WTC11 (cell line): Measurements from ENCODE around the gene CCDC137. TPM values are rescaled to one million over a fixed set of nuclear protein-coding genes. Genes with fewer than 3 reads are reported as not detected.

Experiments used
- ATAC-seq: fragments of 200-7000 bp; cut with Tn5 transposase; 2 replicates; pipeline ENCODE4 v1.10.0; 2021; ENCODE audit warnings: mild to moderate bottlenecking, moderate library complexity
- CTCF ChIA-PET: fragments of 300-600 bp; sonication (Branson Sonifier 250); formaldehyde crosslinking; loops from one replicate; lab custom pipeline; 2021; ENCODE audit warnings: antibody characterized with exemption; lab: Charles Lee
- POLR2A ChIA-PET: fragments of 350-600 bp; sonication (Branson Sonifier 250); formaldehyde crosslinking; loops from one replicate; lab custom pipeline; 2021; ENCODE audit warnings: antibody characterized with exemption; lab: Charles Lee
- DNase-seq: peaks from one replicate; pipeline ENCODE4 v3.0.0; 2021; ENCODE audit warnings: low spot score
- H3K27ac Mint-ChIP-seq: 2 replicates; pipeline ENCODE4 v1.8.0; 2021; ENCODE audit warnings: mixed read lengths
- H3K27me3 Mint-ChIP-seq: 2 replicates; pipeline ENCODE4 v1.8.0; 2021; ENCODE audit warnings: low read depth, mild to moderate bottlenecking, moderate library complexity, mixed read lengths
- H3K36me3 Mint-ChIP-seq: 2 replicates; pipeline ENCODE4 v1.8.0; 2021; ENCODE audit warnings: mixed read lengths
- H3K4me1 Mint-ChIP-seq: 2 replicates; pipeline ENCODE4 v1.8.0; 2022; ENCODE audit warnings: mixed read lengths
- H3K4me3 Mint-ChIP-seq: 2 replicates; pipeline ENCODE4 v1.8.0; 2021; ENCODE audit warnings: mild to moderate bottlenecking, moderate library complexity, mixed read lengths
- H3K9me3 Mint-ChIP-seq: 2 replicates; pipeline ENCODE4 v1.8.0; 2021; ENCODE audit warnings: mixed read lengths
- CREM ChIP-seq: sonication (generic); formaldehyde crosslinking; IDR thresholded peaks from 2 replicates; pipeline ENCODE4 v1.8.1; 2022; ENCODE audit warnings: mild to moderate bottlenecking, missing genetic modification reagents, moderate library complexity
- FOXP1 ChIP-seq: sonication (generic); formaldehyde crosslinking; IDR thresholded peaks from 2 replicates; pipeline ENCODE4 v1.8.0; 2022; ENCODE audit warnings: missing genetic modification reagents, mild to moderate bottlenecking, moderate library complexity, borderline replicate concordance
- GRHL2 ChIP-seq: fragments of 250-450 bp; sonication (Bioruptor Pico); IDR thresholded peaks from 2 replicates; pipeline ENCODE4 v1.8.0; 2022; ENCODE audit warnings: mild to moderate bottlenecking, moderate library complexity; ENCODE audit not compliant: insufficient replicate concordance, severe bottlenecking
- IRF2 ChIP-seq: sonication (generic); formaldehyde crosslinking; IDR thresholded peaks from 2 replicates; pipeline ENCODE4 v1.8.0; 2022; ENCODE audit warnings: low read depth, missing genetic modification reagents, borderline replicate concordance
- MYBL2 ChIP-seq: sonication (generic); formaldehyde crosslinking; IDR thresholded peaks from 2 replicates; pipeline ENCODE4 v1.8.1; 2023; ENCODE audit warnings: mild to moderate bottlenecking, moderate library complexity, missing genetic modification reagents
- NR1H2 ChIP-seq: sonication (generic); formaldehyde crosslinking; IDR thresholded peaks from 2 replicates; pipeline ENCODE4 v1.9.0; 2021; ENCODE audit warnings: mild to moderate bottlenecking, moderate library complexity, missing genetic modification reagents
- RELA ChIP-seq: sonication (generic); formaldehyde crosslinking; IDR thresholded peaks from 2 replicates; pipeline ENCODE4 v1.8.1; 2022; ENCODE audit warnings: missing genetic modification reagents, mild to moderate bottlenecking, borderline replicate concordance
- RORB ChIP-seq: fragments of 250-450 bp; sonication (Bioruptor Pico); IDR thresholded peaks from 2 replicates; pipeline ENCODE4 v1.9.0; 2021; ENCODE audit warnings: mild to moderate bottlenecking
- ZNF121 ChIP-seq: sonication (generic); formaldehyde crosslinking; IDR thresholded peaks from 2 replicates; pipeline ENCODE4 v1.8.0; 2023; ENCODE audit warnings: missing genetic modification reagents
- ZNF232 ChIP-seq: sonication (generic); formaldehyde crosslinking; IDR thresholded peaks from 2 replicates; pipeline ENCODE4 v1.8.0; 2022; ENCODE audit warnings: mild to moderate bottlenecking, missing genetic modification reagents
- total RNA-seq: library from RNA; stranded (reverse); gene quantifications from 3 replicates; pipeline ENCODE4 v1.2.3, GENCODE V29; 2021
- TF ChIP-seq, protein P1 (sequence below): sonication (generic); formaldehyde crosslinking; IDR thresholded peaks from 2 replicates; pipeline ENCODE4 v1.8.0; 2022; ENCODE audit warnings: missing genetic modification reagents
- TF ChIP-seq, protein P2 (sequence below): fragments of 250-450 bp; sonication (Bioruptor Pico); IDR thresholded peaks from 2 replicates; pipeline ENCODE4 v2.1.2; 2022; ENCODE audit warnings: mild to moderate bottlenecking, moderate library complexity
- TF ChIP-seq, protein P3 (sequence below): sonication (generic); formaldehyde crosslinking; IDR thresholded peaks from 2 replicates; pipeline ENCODE4 v1.8.0; 2022; ENCODE audit warnings: mild to moderate bottlenecking, missing genetic modification reagents
- TF ChIP-seq, protein P4 (sequence below): sonication (generic); formaldehyde crosslinking; IDR thresholded peaks from 2 replicates; pipeline ENCODE4 v1.8.1; 2022; ENCODE audit warnings: low read depth, missing genetic modification reagents, borderline replicate concordance
- TF ChIP-seq, protein P5 (sequence below): sonication (generic); formaldehyde crosslinking; IDR thresholded peaks from 2 replicates; pipeline ENCODE4 v1.8.1; 2023; ENCODE audit warnings: mild to moderate bottlenecking, moderate library complexity, missing genetic modification reagents
- TF ChIP-seq, protein P6 (sequence below): sonication (generic); formaldehyde crosslinking; IDR thresholded peaks from 2 replicates; pipeline ENCODE4 v1.8.1; 2022; ENCODE audit warnings: low read depth, mild to moderate bottlenecking, moderate library complexity, missing genetic modification reagents, borderline replicate concordance
- TF ChIP-seq, protein P7 (sequence below): sonication (generic); formaldehyde crosslinking; IDR thresholded peaks from 2 replicates; pipeline ENCODE4 v1.8.1; 2023; ENCODE audit warnings: mild to moderate bottlenecking, missing genetic modification reagents, moderate library complexity

Gene CCDC137
- total RNA-seq, 1 experiment from 2014 or later, result 36.8 TPM

DNA sequence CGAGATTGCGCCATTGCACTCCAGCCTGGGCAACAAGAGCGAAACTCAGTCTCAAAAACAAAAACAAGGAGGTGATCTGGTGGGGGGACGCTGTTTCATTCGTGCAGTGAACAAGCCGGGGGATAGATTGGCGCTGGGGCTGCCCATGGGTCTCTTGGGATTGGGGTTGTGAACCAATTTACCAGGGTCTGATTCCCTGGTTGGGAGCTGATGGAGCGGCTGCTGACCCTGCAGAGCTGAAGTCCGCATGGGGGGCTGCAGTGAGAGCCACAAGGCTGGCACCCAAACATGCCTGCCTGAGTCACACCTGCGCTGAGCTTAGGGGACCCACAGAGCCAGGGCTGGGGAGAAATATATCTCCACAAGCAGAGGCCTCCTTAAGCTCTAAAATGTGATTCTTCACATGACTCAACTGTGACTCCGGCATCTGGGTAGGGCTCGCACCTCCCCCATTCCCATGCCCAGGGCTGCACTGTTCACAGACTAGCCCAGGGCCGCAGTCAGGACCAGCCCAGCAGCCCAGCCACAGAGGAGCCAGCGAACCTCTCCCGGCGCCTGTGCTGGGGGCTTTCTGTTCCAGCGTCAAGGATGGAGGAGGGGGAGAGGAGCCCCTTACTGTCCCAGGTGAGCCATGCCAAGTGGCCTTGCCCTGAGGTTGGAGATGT is 24.6 kb upstream of the CCDC137 start (continued):
- TF ChIP-seq, protein P1, sequence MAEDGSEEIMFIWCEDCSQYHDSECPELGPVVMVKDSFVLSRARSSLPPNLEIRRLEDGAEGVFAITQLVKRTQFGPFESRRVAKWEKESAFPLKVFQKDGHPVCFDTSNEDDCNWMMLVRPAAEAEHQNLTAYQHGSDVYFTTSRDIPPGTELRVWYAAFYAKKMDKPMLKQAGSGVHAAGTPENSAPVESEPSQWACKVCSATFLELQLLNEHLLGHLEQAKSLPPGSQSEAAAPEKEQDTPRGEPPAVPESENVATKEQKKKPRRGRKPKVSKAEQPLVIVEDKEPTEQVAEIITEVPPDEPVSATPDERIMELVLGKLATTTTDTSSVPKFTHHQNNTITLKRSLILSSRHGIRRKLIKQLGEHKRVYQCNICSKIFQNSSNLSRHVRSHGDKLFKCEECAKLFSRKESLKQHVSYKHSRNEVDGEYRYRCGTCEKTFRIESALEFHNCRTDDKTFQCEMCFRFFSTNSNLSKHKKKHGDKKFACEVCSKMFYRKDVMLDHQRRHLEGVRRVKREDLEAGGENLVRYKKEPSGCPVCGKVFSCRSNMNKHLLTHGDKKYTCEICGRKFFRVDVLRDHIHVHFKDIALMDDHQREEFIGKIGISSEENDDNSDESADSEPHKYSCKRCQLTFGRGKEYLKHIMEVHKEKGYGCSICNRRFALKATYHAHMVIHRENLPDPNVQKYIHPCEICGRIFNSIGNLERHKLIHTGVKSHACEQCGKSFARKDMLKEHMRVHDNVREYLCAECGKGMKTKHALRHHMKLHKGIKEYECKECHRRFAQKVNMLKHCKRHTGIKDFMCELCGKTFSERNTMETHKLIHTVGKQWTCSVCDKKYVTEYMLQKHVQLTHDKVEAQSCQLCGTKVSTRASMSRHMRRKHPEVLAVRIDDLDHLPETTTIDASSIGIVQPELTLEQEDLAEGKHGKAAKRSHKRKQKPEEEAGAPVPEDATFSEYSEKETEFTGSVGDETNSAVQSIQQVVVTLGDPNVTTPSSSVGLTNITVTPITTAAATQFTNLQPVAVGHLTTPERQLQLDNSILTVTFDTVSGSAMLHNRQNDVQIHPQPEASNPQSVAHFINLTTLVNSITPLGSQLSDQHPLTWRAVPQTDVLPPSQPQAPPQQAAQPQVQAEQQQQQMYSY (CRISPR knock-in tag), result no peak
- TF ChIP-seq CREM (CRISPR knock-in tag) (no peak), MYBL2 (CRISPR knock-in tag) (no peak)
- TF ChIP-seq, all 79 proteins: peak for 0

DNA sequence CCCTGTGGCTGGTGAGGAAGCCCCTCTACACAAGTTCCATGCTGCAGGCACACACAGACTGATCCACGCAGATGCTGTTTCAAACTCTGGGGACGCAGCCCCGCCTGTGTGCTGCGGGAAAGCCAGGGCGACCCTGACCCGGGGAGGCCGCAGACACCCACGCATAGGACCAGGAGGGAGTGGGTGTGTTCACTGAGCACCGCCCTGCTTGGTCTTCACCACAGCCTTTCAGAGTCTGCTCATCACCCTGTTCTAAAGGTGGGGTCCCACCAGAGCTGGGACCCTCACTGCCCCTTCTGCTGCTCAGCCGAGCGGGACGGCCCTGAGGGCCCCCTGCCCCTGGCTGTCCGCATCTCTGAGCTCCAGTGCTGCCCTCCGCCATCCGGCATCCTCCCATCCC is 22.0 kb upstream of the CCDC137 start:
- Mint-ChIP-seq H3K27ac (no peak overlapping the region), H3K4me1 (peaks cover 12% of the 10 kb centered on the region), H3K4me3 (no peak overlapping the region), H3K36me3 (no peaks in the 10 kb centered on the region), H3K27me3 (peaks cover 30% of the 10 kb centered on the region), H3K9me3 (no peaks in the 10 kb centered on the region)
- POLR2A ChIA-PET, result no interaction called here
- DNase-seq (no peak), ATAC-seq (no peak)
- CTCF ChIA-PET, result no interaction called here
- TF ChIP-seq IRF2, result no peak
- TF ChIP-seq NR1H2 (CRISPR knock-in tag), result no peak
- TF ChIP-seq RORB, result no peak
- TF ChIP-seq, protein P2, sequence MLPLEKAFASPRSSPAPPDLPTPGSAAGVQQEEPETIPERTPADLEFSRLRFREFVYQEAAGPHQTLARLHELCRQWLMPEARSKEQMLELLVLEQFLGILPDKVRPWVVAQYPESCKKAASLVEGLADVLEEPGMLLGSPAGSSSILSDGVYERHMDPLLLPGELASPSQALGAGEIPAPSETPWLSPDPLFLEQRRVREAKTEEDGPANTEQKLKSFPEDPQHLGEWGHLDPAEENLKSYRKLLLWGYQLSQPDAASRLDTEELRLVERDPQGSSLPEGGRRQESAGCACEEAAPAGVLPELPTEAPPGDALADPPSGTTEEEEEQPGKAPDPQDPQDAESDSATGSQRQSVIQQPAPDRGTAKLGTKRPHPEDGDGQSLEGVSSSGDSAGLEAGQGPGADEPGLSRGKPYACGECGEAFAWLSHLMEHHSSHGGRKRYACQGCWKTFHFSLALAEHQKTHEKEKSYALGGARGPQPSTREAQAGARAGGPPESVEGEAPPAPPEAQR, result no peak
- TF ChIP-seq, protein P3, sequence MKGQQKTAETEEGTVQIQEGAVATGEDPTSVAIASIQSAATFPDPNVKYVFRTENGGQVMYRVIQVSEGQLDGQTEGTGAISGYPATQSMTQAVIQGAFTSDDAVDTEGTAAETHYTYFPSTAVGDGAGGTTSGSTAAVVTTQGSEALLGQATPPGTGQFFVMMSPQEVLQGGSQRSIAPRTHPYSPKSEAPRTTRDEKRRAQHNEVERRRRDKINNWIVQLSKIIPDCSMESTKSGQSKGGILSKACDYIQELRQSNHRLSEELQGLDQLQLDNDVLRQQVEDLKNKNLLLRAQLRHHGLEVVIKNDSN (CRISPR knock-in tag), result no peak
- TF ChIP-seq, protein P4, sequence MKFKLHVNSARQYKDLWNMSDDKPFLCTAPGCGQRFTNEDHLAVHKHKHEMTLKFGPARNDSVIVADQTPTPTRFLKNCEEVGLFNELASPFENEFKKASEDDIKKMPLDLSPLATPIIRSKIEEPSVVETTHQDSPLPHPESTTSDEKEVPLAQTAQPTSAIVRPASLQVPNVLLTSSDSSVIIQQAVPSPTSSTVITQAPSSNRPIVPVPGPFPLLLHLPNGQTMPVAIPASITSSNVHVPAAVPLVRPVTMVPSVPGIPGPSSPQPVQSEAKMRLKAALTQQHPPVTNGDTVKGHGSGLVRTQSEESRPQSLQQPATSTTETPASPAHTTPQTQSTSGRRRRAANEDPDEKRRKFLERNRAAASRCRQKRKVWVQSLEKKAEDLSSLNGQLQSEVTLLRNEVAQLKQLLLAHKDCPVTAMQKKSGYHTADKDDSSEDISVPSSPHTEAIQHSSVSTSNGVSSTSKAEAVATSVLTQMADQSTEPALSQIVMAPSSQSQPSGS, result no peak
- TF ChIP-seq, protein P5, sequence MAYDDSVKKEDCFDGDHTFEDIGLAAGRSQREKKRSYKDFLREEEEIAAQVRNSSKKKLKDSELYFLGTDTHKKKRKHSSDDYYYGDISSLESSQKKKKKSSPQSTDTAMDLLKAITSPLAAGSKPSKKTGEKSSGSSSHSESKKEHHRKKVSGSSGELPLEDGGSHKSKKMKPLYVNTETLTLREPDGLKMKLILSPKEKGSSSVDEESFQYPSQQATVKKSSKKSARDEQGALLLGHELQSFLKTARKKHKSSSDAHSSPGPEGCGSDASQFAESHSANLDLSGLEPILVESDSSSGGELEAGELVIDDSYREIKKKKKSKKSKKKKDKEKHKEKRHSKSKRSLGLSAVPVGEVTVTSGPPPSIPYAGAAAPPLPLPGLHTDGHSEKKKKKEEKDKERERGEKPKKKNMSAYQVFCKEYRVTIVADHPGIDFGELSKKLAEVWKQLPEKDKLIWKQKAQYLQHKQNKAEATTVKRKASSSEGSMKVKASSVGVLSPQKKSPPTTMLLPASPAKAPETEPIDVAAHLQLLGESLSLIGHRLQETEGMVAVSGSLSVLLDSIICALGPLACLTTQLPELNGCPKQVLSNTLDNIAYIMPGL (CRISPR knock-in tag), result no peak
- TF ChIP-seq RELA (CRISPR knock-in tag), result no peak
- TF ChIP-seq ZNF121, result no peak
- no peak for TF ChIP-seq ZNF232 (CRISPR knock-in tag)
- TF ChIP-seq, protein P6, sequence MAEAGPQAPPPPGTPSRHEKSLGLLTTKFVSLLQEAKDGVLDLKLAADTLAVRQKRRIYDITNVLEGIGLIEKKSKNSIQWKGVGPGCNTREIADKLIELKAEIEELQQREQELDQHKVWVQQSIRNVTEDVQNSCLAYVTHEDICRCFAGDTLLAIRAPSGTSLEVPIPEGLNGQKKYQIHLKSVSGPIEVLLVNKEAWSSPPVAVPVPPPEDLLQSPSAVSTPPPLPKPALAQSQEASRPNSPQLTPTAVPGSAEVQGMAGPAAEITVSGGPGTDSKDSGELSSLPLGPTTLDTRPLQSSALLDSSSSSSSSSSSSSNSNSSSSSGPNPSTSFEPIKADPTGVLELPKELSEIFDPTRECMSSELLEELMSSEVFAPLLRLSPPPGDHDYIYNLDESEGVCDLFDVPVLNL, result no peak
- no peak for TF ChIP-seq GRHL2 (CRISPR knock-in tag)
- no peak for TF ChIP-seq FOXP1 (CRISPR knock-in tag)
- TF ChIP-seq, protein P7, sequence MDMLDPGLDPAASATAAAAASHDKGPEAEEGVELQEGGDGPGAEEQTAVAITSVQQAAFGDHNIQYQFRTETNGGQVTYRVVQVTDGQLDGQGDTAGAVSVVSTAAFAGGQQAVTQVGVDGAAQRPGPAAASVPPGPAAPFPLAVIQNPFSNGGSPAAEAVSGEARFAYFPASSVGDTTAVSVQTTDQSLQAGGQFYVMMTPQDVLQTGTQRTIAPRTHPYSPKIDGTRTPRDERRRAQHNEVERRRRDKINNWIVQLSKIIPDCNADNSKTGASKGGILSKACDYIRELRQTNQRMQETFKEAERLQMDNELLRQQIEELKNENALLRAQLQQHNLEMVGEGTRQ (CRISPR knock-in tag), result no peak
